GM06990 (cell line): ENCODE data around the gene TNK2.

Source experiments
- DNase-seq: peaks from one replicate; pipeline ENCODE4 v3.0.0-alpha.2; 2011; ENCODE audit not compliant: insufficient read length; ENCODE audit errors: extremely low read depth
- H3K27me3 ChIP-seq: replicated peaks from 2 replicates; pipeline ENCODE4 v1.6.0; 2011; ENCODE audit warnings: low read length; ENCODE audit not compliant: control insufficient read depth, insufficient read depth
- H3K36me3 ChIP-seq: 2 replicates; pipeline ENCODE4 v1.5.1; 2011; ENCODE audit warnings: low read length; ENCODE audit not compliant: control insufficient read depth, insufficient read depth
- H3K4me3 ChIP-seq: replicated peaks from 2 replicates; pipeline ENCODE4 v1.5.1; 2011; ENCODE audit warnings: low read depth, mild to moderate bottlenecking, control low read depth, low read length
- CTCF ChIP-seq: IDR thresholded peaks from 2 replicates; pipeline ENCODE4 v1.5.1; 2011; ENCODE audit warnings: low read length, control low read depth, mild to moderate bottlenecking, inconsistent platforms; ENCODE audit not compliant: insufficient read depth, poor library complexity, severe bottlenecking

Gene TNK2

GRCh38 chr3:195887670-195888069, 20.7 kb downstream of the TNK2 start:
- Histone ChIP-seq H3K4me3 (no peak overlapping the region), H3K36me3 (peaks cover 10% of the 10 kb centered on the region), H3K27me3 (no peaks in the 10 kb centered on the region)
- DNase-seq = no peak
- TF ChIP-seq CTCF = no peak

- Histone ChIP-seq H3K36me3 (peaks cover 13% of the 10 kb centered on the region), H3K27me3 (no peaks in the 10 kb centered on the region), H3K4me3 (no peak overlapping the region)
- TF ChIP-seq CTCF = no peak
- DNase-seq = no peak
Observed at GRCh38 chr3:195886181-195887141, 21.9 kb downstream of the TNK2 start.

DNA sequence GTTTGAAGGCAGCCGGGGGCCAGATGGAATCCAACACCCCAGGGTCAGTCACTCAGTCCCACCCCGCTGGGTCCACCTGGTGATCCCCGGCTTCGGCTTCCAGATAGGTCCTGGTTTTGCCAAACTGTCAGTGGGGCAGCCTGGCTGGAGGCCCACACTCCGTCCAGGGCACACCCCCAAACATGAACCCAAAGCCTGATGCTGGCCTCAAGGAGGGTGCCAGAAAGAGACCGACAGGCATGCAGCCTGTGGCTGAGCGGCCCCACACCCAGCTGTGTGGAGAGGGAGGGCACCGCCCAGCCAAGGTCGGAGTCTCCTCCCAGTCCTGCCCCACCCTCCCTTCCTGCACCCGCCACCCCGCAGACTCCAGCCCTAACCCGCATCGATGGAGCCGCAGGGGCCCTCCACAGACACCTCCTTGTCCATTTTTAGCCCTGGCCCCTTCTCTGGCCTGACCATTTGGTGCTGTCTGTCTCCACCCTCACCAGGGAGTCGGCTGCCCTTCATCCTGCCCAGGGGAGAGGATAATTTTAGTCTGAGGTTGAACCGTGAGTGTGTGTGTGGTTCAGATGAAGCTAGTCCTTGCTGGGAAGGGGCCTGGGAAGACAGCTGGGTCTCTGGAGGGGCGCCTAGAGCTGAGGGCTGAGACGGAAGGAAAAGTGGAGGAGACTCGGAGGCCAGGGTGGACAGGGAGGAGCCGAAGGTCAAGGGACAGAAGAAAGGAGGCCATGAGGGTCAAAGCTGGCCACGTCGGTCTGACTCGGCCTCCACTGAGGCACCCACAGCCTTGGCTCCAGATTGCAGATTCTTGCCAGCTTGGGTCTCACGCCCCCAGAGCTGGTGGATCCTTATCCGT, 23.1 kb downstream of the TNK2 start:
- no peak for TF ChIP-seq CTCF
- DNase-seq = no peak
- H3K27me3 ChIP-seq = no peaks in the 10 kb centered on the region
- H3K4me3 ChIP-seq = no peak overlapping the region
- H3K36me3 ChIP-seq = peaks cover 13% of the 10 kb centered on the region

DNA sequence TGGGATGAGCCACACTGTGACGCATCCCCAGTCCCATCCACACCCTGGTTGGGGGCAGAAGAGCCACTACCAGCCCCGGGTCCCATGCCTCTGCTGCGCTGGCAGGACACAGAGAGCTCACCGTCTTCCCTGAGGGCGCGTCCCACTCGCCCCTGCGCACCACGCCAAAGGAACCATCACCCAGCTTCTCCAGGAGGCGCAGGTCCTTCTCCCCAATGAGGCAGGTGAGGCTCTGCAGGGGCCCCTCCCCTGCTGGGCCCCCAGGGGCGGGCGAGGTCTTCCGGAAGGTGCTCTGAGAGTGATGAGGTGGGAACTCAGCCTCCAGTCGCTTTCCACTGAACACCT, 23.7 kb downstream of the TNK2 start:
- no peak for TF ChIP-seq CTCF

GRCh38 chr3:195883801-195884200, 24.6 kb downstream of the TNK2 start:
- Histone ChIP-seq H3K36me3 (peaks cover 15% of the 10 kb centered on the region), H3K4me3 (no peak overlapping the region), H3K27me3 (no peaks in the 10 kb centered on the region)
- no peak for DNase-seq
- no peak for TF ChIP-seq CTCF

More for the DNA sequence above, 23.7 kb downstream of the TNK2 start:
- H3K36me3 ChIP-seq = peaks cover 15% of the 10 kb centered on the region
- H3K4me3 ChIP-seq = no peak overlapping the region
- DNase-seq = no peak
- no peaks in the 10 kb centered on the region for H3K27me3 ChIP-seq
